ENCODE measurements around the gene PRLH.

GRCh38 chr2:237549643-237550415 lies 16.5 kb upstream of the PRLH start:
- TF ChIP-seq, protein P1, sequence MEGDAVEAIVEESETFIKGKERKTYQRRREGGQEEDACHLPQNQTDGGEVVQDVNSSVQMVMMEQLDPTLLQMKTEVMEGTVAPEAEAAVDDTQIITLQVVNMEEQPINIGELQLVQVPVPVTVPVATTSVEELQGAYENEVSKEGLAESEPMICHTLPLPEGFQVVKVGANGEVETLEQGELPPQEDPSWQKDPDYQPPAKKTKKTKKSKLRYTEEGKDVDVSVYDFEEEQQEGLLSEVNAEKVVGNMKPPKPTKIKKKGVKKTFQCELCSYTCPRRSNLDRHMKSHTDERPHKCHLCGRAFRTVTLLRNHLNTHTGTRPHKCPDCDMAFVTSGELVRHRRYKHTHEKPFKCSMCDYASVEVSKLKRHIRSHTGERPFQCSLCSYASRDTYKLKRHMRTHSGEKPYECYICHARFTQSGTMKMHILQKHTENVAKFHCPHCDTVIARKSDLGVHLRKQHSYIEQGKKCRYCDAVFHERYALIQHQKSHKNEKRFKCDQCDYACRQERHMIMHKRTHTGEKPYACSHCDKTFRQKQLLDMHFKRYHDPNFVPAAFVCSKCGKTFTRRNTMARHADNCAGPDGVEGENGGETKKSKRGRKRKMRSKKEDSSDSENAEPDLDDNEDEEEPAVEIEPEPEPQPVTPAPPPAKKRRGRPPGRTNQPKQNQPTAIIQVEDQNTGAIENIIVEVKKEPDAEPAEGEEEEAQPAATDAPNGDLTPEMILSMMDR (conservative IDR thresholded peaks at IDR 0.05 in 1 of 2, IDR thresholded peaks at IDR 0.05 in 1 of 2; ENCODE audit: low read depth in 1 of 2, low read length in 2 of 2), result no peak
- TF ChIP-seq EZH2 (IDR thresholded peaks at IDR 0.05; ENCODE audit: low read length, missing control alignments), result no peak

Data from fibroblast of lung (primary cell).